Panc1 (cell line): ENCODE measurements around the gene HMHB1.

Source experiments
- POLR2AphosphoS5 ChIP-seq: IDR thresholded peaks from 2 replicates; pipeline ENCODE4 v1.6.1; 2012; ENCODE audit warnings: mild to moderate bottlenecking, low read depth, low read length, moderate library complexity
- SIN3A ChIP-seq: IDR thresholded peaks from 2 replicates; pipeline ENCODE4 v1.6.1; 2012; ENCODE audit warnings: low read depth, mild to moderate bottlenecking, low read length, moderate library complexity, borderline replicate concordance; ENCODE audit not compliant: insufficient read depth
- TCF7L2 ChIP-seq: IDR thresholded peaks from 2 replicates; pipeline ENCODE4 v1.6.1; 2011; ENCODE audit warnings: mild to moderate bottlenecking, low read depth, low read length, inconsistent platforms
- TF ChIP-seq, protein P1 (sequence below): fragments of 450-650 bp; IDR thresholded peaks from 2 replicates; pipeline ENCODE4 v1.5.1; 2017; ENCODE audit warnings: mild to moderate bottlenecking
- TF ChIP-seq, protein P2 (sequence below), 2 experiments: IDR thresholded peaks; 2 replicates each; pipeline ENCODE4 v1.6.1; 2011 to 2012; ENCODE audit warnings: low read depth in 2 of 2, control low read depth in 1 of 2, low read length in 1 of 2, mild to moderate bottlenecking in 1 of 2, moderate library complexity in 1 of 2; ENCODE audit not compliant: insufficient read depth in 1 of 2

DNA sequence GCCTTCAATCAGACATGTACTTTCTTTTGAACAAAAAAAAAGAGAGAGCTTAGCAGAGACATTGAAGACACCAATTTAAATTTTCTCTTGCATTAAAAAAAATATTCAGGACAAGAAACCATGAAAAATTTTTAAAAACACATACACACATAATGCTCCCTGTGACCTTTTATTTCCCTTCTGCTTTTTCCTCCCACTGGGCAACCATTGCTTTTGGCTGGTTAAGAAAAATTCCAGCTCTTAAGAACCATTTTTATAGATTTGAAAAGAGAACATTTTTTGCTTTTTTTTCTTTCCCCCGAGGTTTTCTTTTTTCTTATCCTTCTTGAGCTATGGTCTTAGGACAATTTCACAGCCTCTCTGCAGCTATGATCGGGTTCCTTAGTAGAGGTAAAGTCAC lies 6.1 kb upstream of the HMHB1 start:
- TF ChIP-seq TCF7L2 (no peak), POLR2AphosphoS5 (no peak), SIN3A (no peak)
- TF ChIP-seq, protein P1, sequence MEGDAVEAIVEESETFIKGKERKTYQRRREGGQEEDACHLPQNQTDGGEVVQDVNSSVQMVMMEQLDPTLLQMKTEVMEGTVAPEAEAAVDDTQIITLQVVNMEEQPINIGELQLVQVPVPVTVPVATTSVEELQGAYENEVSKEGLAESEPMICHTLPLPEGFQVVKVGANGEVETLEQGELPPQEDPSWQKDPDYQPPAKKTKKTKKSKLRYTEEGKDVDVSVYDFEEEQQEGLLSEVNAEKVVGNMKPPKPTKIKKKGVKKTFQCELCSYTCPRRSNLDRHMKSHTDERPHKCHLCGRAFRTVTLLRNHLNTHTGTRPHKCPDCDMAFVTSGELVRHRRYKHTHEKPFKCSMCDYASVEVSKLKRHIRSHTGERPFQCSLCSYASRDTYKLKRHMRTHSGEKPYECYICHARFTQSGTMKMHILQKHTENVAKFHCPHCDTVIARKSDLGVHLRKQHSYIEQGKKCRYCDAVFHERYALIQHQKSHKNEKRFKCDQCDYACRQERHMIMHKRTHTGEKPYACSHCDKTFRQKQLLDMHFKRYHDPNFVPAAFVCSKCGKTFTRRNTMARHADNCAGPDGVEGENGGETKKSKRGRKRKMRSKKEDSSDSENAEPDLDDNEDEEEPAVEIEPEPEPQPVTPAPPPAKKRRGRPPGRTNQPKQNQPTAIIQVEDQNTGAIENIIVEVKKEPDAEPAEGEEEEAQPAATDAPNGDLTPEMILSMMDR = no peak
- TF ChIP-seq, protein P2, sequence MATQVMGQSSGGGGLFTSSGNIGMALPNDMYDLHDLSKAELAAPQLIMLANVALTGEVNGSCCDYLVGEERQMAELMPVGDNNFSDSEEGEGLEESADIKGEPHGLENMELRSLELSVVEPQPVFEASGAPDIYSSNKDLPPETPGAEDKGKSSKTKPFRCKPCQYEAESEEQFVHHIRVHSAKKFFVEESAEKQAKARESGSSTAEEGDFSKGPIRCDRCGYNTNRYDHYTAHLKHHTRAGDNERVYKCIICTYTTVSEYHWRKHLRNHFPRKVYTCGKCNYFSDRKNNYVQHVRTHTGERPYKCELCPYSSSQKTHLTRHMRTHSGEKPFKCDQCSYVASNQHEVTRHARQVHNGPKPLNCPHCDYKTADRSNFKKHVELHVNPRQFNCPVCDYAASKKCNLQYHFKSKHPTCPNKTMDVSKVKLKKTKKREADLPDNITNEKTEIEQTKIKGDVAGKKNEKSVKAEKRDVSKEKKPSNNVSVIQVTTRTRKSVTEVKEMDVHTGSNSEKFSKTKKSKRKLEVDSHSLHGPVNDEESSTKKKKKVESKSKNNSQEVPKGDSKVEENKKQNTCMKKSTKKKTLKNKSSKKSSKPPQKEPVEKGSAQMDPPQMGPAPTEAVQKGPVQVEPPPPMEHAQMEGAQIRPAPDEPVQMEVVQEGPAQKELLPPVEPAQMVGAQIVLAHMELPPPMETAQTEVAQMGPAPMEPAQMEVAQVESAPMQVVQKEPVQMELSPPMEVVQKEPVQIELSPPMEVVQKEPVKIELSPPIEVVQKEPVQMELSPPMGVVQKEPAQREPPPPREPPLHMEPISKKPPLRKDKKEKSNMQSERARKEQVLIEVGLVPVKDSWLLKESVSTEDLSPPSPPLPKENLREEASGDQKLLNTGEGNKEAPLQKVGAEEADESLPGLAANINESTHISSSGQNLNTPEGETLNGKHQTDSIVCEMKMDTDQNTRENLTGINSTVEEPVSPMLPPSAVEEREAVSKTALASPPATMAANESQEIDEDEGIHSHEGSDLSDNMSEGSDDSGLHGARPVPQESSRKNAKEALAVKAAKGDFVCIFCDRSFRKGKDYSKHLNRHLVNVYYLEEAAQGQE (IDR thresholded peaks at IDR 0.05; ENCODE audit: insufficient read depth in 1 of 2, low read depth in 2 of 2, low read length in 1 of 2) = no peak
